Activated T-cell treated with anti-CD3 and anti-CD28 coated beads, Interleukin-2, amount 50 U/mL, for 72 hours (primary cell): ENCODE results near the gene CLRN1. TPM values are rescaled to one million over a fixed set of nuclear protein-coding genes. Genes with fewer than 3 reads are reported as not detected.

Experiments used
- ATAC-seq, 2 donors: fragments of 150-1000 bp; cut with Tn5 transposase; replicated peaks in 1 of 2; 2 replicates each; pipeline ENCODE4 v1.10.0; 2021; ENCODE audit warnings: moderate library complexity in 2 of 2, mild to moderate bottlenecking in 1 of 2
- DNase-seq, 2 donors: peaks; one replicate each; pipeline ENCODE4 v3.0.0; 2021 to 2022; ENCODE audit warnings: mixed read lengths in 1 of 2
- H3K27ac Mint-ChIP-seq: one replicate; pipeline ENCODE4 v1.8.0; 2022; ENCODE audit warnings: mild to moderate bottlenecking, moderate library complexity, mixed read lengths
- H3K27me3 Mint-ChIP-seq: one replicate; pipeline ENCODE4 v1.8.0; 2022; ENCODE audit warnings: low read depth, mixed read lengths
- H3K36me3 Mint-ChIP-seq, 2 donors: one replicate each; pipeline ENCODE4 v1.8.0; 2022; ENCODE audit warnings: mixed read lengths in 2 of 2, mild to moderate bottlenecking in 1 of 2; ENCODE audit not compliant: insufficient read depth in 2 of 2
- H3K4me1 Mint-ChIP-seq: one replicate; pipeline ENCODE4 v1.8.0; 2022; ENCODE audit warnings: low read depth, mixed read lengths
- H3K4me3 Mint-ChIP-seq, 2 donors: one replicate each; pipeline ENCODE4 v1.8.0; 2022; ENCODE audit warnings: mild to moderate bottlenecking in 2 of 2, mixed read lengths in 2 of 2, moderate library complexity in 2 of 2
- H3K9me3 Mint-ChIP-seq, 2 donors: one replicate each; pipeline ENCODE4 v1.8.0; 2022; ENCODE audit warnings: mixed read lengths in 2 of 2
- total RNA-seq, 2 donors: library from RNA; stranded (reverse); gene quantifications; one replicate each; pipeline ENCODE4 v1.2.3, GENCODE V29; 2022

CLRN1 gene
- total RNA-seq, 2 donors from 2014 or later: not detected

- Mint-ChIP-seq H3K4me1 (peaks cover 14% of the 10 kb centered on the region), H3K9me3 (no peaks in the 10 kb centered on the region), H3K27ac (no peak overlapping the region), H3K36me3 (no peaks in the 10 kb centered on the region), H3K27me3 (peaks cover 27% of the 10 kb centered on the region), H3K4me3 (no peak overlapping the region)
- ATAC-seq (no peak), DNase-seq (no peak)
Measured at GRCh38 chr3:150930839-150931238, 41.7 kb downstream of the CLRN1 start.

GRCh38 chr3:150928234-150928633 is 44.3 kb downstream of the CLRN1 start:
- Mint-ChIP-seq H3K9me3 (no peaks in the 10 kb centered on the region), H3K4me1 (peaks cover 14% of the 10 kb centered on the region), H3K36me3 (no peaks in the 10 kb centered on the region), H3K27me3 (peaks cover 27% of the 10 kb centered on the region), H3K27ac (no peak overlapping the region), H3K4me3 (no peak overlapping the region)
- DNase-seq: no peak
- no peak for ATAC-seq

GRCh38 chr3:150926328-150926727 is 46.2 kb downstream of the CLRN1 start:
- ATAC-seq (no peak), DNase-seq (no peak)
- H3K27me3 Mint-ChIP-seq: peaks cover 15% of the 10 kb centered on the region
- H3K4me3 Mint-ChIP-seq: peak overlapping the region in 1 of 2 donors; percentile 75
- H3K4me1 Mint-ChIP-seq: peaks cover 11% of the 10 kb centered on the region
- no peaks in the 10 kb centered on the region for H3K36me3 Mint-ChIP-seq
- H3K9me3 Mint-ChIP-seq: no peaks in the 10 kb centered on the region
- H3K27ac Mint-ChIP-seq: no peak overlapping the region

- Mint-ChIP-seq H3K4me3 (peak overlapping the region; percentile 39 to 75), H3K9me3 (no peaks in the 10 kb centered on the region), H3K27ac (no peak overlapping the region), H3K27me3 (peaks cover 15% of the 10 kb centered on the region), H3K4me1 (peaks cover 11% of the 10 kb centered on the region), H3K36me3 (no peaks in the 10 kb centered on the region)
- peak; percentile 89 to 91 for ATAC-seq
- DNase-seq: peak; percentile 70 to 74
Measured at GRCh38 chr3:150925751-150926201, 46.8 kb downstream of the CLRN1 start.

- Mint-ChIP-seq H3K9me3 (no peaks in the 10 kb centered on the region), H3K27ac (no peak overlapping the region), H3K4me3 (no peak overlapping the region), H3K36me3 (no peaks in the 10 kb centered on the region), H3K27me3 (peaks cover 9% of the 10 kb centered on the region), H3K4me1 (peaks cover 11% of the 10 kb centered on the region)
- DNase-seq (no peak), ATAC-seq (no peak)
Measured at GRCh38 chr3:150922611-150923010, 49.9 kb downstream of the CLRN1 start.

GRCh38 chr3:150921209-150921608 is 51.3 kb downstream of the CLRN1 start:
- DNase-seq (no peak), ATAC-seq (no peak)
- Mint-ChIP-seq H3K27ac (no peak overlapping the region), H3K4me1 (peaks cover 11% of the 10 kb centered on the region), H3K36me3 (no peaks in the 10 kb centered on the region), H3K4me3 (no peak overlapping the region), H3K27me3 (peaks cover 9% of the 10 kb centered on the region), H3K9me3 (no peaks in the 10 kb centered on the region)

GRCh38 chr3:150920236-150920635 is 52.3 kb downstream of the CLRN1 start:
- ATAC-seq: no peak
- no peak overlapping the region for H3K27ac Mint-ChIP-seq
- peaks cover 2% of the 10 kb centered on the region for H3K4me1 Mint-ChIP-seq
- H3K9me3 Mint-ChIP-seq: no peaks in the 10 kb centered on the region
- H3K36me3 Mint-ChIP-seq: no peaks in the 10 kb centered on the region
- H3K4me3 Mint-ChIP-seq: no peak overlapping the region
- peaks cover 1% of the 10 kb centered on the region for H3K27me3 Mint-ChIP-seq
- no peak for DNase-seq

GRCh38 chr3:150917951-150918350 is 54.6 kb downstream of the CLRN1 start:
- Mint-ChIP-seq H3K4me1 (peaks cover under 1% of the 10 kb centered on the region), H3K36me3 (no peaks in the 10 kb centered on the region), H3K9me3 (no peaks in the 10 kb centered on the region), H3K4me3 (no peak overlapping the region), H3K27ac (no peak overlapping the region), H3K27me3 (peaks cover 5% of the 10 kb centered on the region)
- ATAC-seq (no peak), DNase-seq (no peak)

GRCh38 chr3:150913133-150913922 is 59.2 kb downstream of the CLRN1 start:
- H3K36me3 Mint-ChIP-seq: no peaks in the 10 kb centered on the region
- DNase-seq (no peak), ATAC-seq (no peak)
- H3K27ac Mint-ChIP-seq: no peak overlapping the region
- peaks cover 5% of the 10 kb centered on the region for H3K4me1 Mint-ChIP-seq
- no peaks in the 10 kb centered on the region for H3K9me3 Mint-ChIP-seq
- peaks cover 23% of the 10 kb centered on the region for H3K27me3 Mint-ChIP-seq
- H3K4me3 Mint-ChIP-seq: no peak overlapping the region

- DNase-seq: no peak
- peaks cover 5% of the 10 kb centered on the region for H3K4me1 Mint-ChIP-seq
- H3K27me3 Mint-ChIP-seq: peaks cover 32% of the 10 kb centered on the region
- H3K4me3 Mint-ChIP-seq: no peak overlapping the region
- H3K36me3 Mint-ChIP-seq: no peaks in the 10 kb centered on the region
- H3K9me3 Mint-ChIP-seq: no peaks in the 10 kb centered on the region
- ATAC-seq: no peak
- H3K27ac Mint-ChIP-seq: no peak overlapping the region
Measured at GRCh38 chr3:150912501-150912900, 60.0 kb downstream of the CLRN1 start.

GRCh38 chr3:150911771-150912170 is 60.8 kb downstream of the CLRN1 start:
- Mint-ChIP-seq H3K4me3 (no peak overlapping the region), H3K27me3 (peaks cover 38% of the 10 kb centered on the region), H3K9me3 (no peaks in the 10 kb centered on the region), H3K27ac (no peak overlapping the region), H3K36me3 (no peaks in the 10 kb centered on the region), H3K4me1 (peaks cover 5% of the 10 kb centered on the region)
- ATAC-seq (no peak), DNase-seq (no peak)

GRCh38 chr3:150906461-150906860 is 66.1 kb downstream of the CLRN1 start:
- DNase-seq (no peak), ATAC-seq (no peak)
- Mint-ChIP-seq H3K27ac (no peak overlapping the region), H3K9me3 (no peaks in the 10 kb centered on the region), H3K4me3 (no peak overlapping the region), H3K27me3 (peaks cover 54% of the 10 kb centered on the region), H3K36me3 (no peaks in the 10 kb centered on the region), H3K4me1 (no peaks in the 10 kb centered on the region)

- Mint-ChIP-seq H3K27me3 (peaks cover 54% of the 10 kb centered on the region), H3K36me3 (no peaks in the 10 kb centered on the region), H3K4me3 (no peak overlapping the region), H3K27ac (no peak overlapping the region), H3K4me1 (no peaks in the 10 kb centered on the region), H3K9me3 (no peaks in the 10 kb centered on the region)
- DNase-seq (no peak), ATAC-seq (no peak)
Measured at GRCh38 chr3:150905746-150906145, 66.8 kb downstream of the CLRN1 start.

GRCh38 chr3:150905339-150905738 is 67.2 kb downstream of the CLRN1 start, which contains the start of gene MINDY4B:
TSS of gene MINDY4B (minus strand) at chr3:150905439. CDS start at chr3:150905439, 0 bp downstream.
- Mint-ChIP-seq H3K4me3 (no peak within 1 kb of the TSS), H3K36me3 (no peaks in the 10 kb centered on the region), H3K4me1 (no peaks in the 10 kb centered on the region), H3K27ac (no peak within 1 kb of the TSS), H3K27me3 (peaks cover 54% of the 10 kb centered on the region), H3K9me3 (no peaks in the 10 kb centered on the region)
- DNase-seq (no peak), ATAC-seq (no peak)
